ENCODE measurements around the gene GATA6.
"Not testable (repeated sequence)": the region's sequence is repeated elsewhere in the genome, so short reads cannot be mapped to it uniquely, and the experiment has no call there.

GATA6 gene

DNA sequence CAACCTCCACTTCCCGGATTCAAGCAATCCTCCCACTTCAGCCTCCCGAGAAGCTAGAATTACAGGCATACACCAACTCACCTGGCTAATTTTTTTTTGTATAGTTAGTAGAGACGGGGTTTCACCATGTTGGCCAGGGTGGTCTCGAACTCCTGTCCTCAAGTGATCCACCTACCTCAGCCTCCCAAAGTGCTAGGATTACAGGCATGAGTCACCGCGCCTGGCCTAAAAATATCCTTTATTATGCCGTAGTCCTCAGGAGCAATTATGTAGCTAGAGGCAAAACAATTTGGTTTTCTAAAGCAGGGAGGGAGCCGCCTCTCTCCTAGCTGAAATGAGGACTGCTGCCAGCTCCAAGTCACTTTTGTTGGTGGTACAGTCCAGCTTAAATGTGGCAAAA lies 15.2 kb downstream of the GATA6 start:
- DNase-seq, result not testable (repeated sequence)

DNA sequence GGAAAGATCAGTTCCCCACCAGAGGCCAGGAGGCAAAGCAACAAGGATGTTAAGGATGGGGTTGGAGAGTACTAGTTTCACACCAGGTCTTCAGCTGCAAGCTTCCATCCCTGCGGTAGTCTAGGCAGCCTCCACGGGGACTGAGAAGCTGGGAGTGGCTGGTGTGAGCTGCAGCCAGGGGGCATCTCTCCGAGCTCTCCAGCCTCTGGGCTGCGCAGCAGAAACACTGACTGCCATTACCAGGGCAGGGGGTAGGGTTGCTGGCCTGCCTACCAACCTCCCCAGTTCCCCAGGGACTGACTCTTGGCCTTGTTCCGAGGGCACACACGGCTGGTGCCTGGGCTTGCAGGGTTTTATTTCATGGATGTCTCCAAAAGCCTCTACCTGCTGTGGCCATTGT lies 15.9 kb downstream of the GATA6 start:
- DNase-seq, result no peak

DNA sequence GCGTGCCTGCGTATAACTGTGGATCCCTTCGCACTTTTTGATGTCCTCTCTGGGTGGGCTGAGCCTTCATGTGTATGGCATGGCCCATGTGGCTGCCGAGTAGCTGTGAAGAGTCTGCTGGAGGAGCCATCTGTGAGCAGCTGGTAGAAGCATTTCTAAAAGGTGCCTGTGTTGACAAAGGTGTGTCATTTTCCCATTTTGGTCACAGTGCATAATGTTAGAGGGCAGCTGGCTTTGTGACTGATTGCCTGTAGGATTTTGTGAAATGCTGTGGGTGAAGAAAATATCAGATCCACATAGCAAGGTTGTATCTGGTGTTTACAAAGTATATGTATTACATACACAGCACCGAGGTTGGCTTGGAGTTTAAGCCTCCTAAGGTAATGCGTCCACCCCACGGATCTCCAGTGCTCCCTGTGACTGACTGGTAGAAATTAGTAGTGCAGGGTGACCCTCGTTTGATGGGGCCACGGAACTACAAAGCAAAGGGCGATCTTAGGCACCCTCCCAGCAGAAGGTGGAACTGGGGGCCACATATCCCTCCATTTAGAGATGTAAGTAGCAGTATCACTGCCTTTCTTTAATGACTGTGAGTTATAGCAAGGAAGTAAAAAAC lies 16.5 kb downstream of the GATA6 start:
- DNase-seq, result no peak

DNA sequence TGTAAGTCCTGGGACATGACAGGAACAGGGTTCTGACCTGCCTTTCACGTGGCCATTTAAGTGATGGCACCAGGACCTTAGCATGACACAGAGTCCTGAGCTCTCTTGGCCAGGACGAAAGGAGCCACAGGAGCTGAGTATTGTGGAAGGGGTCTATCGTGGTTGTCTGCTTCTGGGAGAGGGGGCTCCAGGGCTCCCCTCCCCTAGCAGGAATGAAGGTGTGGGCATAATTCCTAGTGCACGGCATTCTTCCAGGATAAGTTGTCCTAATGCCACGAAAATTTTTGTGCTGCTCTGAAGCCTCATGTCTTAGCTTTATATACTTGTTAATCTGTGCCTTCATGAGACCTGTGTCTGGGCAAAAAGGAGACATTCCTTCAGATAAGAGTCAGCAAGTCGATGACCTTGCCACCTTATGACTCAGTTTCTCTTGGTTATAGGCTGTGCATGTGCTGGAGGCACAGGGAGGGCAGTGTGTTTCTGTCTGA lies 17.1 kb downstream of the GATA6 start:
- DNase-seq, result no peak

DNA sequence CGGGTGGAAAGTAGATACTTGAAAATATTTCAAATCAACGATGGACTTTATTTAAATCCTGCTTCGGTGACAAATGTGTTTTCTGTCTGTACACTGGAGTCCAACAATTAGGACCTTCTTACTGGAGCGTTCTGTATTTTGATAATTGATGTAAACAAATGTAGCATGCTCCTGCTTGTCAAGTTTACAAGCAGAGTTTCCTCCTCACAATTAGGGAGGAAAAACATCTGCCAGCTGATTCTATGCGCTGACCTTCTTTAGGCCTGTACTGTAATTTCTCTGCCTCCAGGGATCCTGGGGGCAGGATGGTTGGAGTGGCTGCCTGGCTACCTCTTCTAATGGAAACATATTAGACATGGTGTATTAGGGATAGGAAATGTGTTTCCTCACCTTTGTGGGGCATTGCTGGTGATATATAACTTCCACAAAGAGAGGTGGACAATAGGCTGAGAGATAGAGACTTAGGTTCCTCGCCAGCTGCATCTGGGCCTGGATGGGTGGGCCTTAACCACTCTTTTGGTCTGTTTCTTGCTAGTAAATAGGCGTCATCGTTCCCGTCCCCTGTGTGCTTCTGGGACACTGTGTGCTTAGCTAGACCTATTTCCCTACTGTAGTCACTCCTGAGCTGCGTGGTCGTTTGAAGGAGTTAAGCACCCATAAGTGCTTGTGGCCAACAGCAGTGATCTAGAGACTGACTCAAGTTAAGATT lies 19.3 kb downstream of the GATA6 start:
- no peak for DNase-seq

DNA sequence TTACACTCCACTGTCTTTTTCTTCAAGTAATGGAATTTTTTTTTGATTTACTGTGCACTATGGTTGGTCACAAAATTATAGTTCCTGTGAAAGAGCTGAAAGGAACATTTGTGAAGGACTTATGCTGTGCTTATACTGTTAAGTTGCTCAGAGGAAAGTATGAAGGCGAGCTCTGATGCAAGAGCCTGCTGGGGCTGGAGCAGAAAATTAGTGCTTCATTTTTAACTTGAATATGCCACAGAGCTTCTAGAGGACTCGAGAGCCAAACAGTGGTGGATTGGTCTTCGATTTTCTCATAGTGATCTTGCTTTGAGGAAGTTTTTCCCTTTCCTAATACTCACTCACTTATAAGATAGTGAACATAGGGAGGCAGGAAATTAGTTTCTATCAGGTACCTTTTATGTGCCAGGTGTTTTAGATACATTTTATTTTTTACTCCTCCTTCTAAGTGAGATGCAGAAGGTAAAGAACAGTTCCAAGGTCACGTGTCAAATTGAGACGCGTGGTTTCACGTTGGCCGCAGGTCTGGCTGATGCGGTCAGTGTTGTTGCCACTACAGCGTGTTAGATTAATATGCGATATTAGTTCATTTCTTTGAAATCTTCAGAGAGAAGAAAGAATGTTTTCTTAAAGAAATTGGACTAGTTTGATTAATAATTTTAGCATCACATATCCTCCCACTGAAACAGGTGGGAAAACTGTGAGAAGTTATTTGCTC lies 20.2 kb downstream of the GATA6 start:
- no peak for DNase-seq

DNA sequence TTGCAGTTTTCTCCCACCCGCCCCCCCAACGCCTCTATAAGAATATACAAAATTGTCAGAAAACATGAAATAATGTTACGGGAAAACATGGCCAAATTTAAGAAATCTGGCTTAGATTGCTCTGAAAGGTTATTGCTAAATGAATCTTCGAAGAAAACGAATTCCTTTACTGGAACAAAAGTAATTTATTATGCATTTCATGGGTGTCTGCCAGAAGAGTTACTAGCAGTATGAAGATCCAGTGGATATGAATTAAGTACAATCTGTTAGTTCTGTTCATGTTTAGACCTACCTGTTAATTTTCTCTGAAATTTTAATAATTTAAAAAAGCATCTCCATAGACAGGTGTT lies 21.9 kb downstream of the GATA6 start:
- no peak for DNase-seq

DNA sequence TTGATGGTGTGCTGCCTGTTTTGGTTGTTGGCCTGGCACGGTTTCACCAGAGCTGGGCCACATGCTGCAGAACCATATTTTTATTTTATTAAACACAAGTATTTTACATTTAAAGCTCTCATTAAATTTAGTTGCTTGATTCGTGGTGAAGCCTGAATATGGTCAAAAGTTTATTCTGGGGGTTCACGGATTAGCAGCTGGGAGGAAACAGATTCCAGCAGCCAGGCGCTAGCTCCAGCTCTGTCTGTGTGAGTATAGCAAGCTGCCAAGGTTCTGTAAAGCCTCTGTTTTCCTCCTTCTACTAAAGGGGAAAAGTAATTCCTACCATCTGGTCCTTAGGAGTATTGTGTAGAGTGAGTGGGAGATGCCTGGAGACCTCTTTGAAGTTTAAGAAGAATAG lies 22.5 kb downstream of the GATA6 start:
- no peak for DNase-seq

DNA sequence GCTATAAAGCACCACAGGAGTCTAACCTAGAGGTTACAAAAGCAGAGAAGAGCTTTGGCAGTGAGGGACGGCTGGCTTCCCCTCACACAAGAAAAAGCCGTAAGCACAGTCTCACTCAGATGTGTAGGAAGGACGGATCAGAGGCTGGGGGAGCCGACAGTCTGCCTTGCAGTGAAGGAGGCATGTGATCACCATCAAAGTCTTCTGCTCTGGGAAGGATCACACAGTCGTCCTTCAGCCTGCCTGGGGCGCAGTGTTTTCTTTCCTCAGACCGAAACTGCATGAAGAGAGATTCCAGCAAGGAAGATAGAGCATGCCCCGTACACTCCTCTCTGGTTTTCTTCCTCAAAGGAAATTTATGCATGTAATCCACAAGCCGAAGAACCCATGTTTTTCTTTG lies 24.1 kb downstream of the GATA6 start:
- no peak for DNase-seq

DNA sequence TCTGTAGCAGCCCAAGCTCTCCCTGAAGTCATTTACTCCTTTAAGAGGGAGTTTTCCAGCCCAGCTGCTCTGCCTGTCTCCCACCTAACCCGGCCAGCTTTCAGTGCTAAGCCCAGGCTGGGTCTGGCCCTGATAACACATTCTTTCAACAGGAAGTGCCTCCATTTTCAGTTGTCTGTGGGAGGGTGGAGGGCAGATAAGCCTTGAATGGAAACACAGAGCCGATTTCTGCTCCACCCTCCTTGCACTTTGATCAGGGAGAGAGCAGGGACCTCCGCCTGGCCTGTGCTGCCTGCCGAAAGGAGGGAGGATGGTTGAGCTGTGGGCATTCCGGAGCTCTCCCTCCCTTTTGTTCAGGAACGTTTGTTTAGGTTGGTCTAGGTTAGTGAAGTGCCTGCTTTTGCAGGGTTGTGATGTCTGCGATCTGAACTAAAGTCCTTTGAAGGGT lies 24.8 kb downstream of the GATA6 start:
- DNase-seq, result no peak

DNA sequence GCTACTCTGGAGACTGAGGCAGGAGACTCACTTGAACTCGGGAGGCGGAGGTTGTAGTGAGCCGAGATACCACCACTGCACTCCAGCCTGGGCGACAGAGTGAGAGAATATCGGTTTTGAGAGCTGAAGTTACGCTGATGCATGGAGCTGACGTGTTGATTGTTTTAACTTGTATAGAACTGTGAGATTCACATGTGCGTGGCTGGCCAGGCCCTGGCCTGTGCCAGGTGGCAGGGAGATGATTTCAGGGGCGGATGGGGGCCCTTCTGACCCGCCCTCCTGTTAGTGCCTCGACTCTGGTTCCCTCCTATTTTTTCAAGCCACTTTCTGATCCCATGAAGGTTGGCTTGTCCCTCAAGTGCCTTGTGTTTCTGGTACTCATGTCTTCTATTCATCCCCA lies 25.7 kb downstream of the GATA6 start:
- DNase-seq, result no peak

DNA sequence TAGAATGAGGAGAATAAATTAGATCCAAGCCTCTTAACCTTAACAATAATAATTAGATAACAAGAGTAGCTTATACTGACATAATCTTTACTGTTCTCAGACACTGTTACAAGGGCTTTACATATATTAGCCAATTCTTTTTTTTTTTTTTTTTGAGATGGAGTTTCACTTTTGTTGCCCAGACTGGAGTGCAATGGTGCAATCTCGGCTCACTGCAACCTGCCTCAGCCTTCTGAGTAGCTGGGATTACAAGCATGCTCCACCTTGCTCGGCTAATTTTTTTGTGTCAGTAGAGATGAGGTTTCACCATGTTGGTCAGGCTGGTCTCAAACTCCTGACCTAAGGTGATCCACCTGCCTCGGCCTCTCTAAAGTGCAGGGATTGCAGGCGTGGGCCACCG lies 27.6 kb downstream of the GATA6 start:
- DNase-seq, result not testable (repeated sequence)

DNA sequence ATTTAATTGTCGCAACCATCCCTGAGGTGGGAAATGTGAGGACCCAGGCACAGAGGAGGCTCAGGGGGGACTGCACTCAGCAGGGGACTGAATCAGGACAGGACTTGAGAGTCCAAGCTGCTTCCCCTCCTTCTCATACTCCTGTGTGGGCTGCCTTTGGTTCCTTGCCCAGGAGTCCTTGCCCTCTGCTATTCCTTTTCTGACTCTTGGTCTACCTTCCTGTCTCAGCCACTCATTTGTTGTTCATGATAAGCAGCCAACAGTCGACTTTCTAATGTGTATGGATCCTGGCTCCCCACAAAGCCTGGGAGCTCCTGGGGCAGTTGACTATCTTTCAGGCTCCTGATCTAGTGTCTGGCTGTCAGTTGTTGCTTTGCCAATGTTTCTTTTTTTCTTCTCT lies 28.3 kb downstream of the GATA6 start:
- no peak for DNase-seq

DNA sequence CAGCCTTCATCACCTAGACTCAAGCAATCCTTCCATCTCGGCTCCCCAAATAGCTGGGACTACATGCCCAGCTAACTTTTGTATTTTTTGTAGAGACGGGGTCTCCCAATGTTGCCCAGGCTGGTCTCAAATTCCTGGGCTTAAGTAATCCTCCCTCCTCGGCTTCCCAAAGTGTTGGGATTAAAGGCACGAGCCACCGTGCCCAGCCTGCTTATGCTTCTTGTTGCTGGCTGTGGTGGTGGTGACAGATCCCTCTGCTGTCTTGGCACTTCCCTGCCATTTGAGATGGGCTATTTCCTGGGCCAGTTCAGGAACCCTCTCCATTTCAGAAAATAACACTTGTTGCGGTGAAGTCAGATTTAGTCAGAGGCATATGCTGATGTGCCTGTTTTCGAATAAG lies 28.8 kb downstream of the GATA6 start:
- DNase-seq, result no peak

DNA sequence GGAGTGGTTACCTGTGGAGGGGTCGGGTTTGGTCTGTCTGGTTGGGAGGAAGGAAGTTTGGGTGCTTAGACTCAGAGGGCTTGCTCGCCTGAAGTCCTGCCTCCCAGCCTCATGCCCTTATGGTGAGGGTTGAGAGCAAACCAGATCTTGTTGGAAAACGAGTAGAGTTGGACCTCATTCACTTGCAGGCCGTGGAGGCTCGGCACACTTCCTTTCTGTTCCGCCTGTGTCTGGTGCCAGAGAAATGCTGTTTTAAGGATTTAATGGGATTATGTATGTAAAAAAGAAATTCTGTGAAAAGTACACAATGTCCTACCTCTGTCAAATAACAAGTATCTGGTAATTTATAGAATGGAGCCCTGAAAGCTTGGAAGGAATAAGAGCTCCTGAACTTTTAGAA lies 29.6 kb downstream of the GATA6 start:
- DNase-seq, result no peak

DNA sequence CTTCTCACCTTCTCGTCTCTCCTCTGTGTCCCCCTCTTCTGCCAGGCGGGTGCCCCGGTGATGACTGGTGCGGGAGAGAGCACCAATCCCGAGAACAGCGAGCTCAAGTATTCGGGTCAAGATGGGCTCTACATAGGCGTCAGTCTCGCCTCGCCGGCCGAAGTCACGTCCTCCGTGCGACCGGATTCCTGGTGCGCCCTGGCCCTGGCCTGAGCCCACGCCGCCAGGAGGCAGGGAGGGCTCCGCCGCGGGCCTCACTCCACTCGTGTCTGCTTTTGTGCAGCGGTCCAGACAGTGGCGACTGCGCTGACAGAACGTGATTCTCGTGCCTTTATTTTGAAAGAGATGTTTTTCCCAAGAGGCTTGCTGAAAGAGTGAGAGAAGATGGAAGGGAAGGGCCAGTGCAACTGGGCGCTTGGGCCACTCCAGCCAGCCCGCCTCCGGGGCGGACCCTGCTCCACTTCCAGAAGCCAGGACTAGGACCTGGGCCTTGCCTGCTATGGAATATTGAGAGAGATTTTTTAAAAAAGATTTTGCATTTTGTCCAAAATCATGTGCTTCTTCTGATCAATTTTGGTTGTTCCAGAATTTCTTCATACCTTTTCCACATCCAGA lies 31.3 kb downstream of the GATA6 start:
- DNase-seq, result no peak

DNA sequence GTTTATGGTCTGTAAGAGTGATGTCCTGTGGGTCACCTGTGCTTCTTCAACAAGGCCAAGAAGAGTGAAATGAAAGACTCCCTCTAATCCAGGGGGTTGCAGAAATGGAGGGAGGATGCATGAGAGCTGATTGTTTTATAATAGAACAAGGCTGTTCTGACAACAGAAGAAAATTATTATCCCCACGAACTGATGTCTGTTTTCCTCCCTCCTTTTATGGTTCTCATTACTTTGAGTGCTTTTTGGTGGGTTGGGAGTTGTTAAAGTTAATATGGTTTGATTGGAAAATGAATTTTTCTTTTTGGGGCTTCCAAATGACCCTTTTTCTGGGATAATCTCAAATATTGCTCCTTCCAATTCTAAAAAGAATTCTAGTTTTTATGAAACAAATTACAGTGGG lies 33.6 kb downstream of the GATA6 start:
- no peak for DNase-seq

DNA sequence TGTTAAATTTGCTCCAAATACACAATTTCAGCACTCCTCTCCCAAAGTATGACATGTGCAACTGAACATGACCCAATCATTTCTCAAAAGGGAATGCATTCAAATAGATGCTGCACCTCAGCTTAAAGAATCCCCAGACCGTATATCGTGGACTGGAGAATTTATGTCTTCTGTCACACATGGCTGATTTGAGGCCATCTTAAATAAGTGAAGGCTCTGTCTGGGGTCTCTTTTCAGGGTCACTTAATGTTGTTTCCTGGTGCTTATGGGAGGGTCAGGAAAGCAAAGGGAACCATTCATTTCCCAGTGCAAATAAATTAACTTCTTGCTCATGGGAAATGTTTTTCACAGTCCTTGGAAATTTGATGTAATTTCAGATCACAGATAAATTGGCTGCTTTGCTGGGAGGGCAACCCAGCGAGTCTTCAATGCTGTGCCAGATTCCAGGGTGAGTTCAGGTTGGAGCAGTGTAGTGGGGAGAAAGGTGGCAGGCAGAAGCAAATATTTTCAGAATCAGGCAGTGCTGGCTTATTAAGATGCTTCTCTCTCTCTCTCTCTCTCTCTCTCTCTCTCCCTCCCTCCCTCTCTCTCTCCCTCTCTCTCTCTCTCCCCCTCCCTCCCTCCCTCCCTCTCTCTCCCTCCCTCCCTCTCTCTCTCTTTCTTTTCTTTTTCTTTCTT lies 34.3 kb downstream of the GATA6 start:
- DNase-seq, result no peak

DNA sequence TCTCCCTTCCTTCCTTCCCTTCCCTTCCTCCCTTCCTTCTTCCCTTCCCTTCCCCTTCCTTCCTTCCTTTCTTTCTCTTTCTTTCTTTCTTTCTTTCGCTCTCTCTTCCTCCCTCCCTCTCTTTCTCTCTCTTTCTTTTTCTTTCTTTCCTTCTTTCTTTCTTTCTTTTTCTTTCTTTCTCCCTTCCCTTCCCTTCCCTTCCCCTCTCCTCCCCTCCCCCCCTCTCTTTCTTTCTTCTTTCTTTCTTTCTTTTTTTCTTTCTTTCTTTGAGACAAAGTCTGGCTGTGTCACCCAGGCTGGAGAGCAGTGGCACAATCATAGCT lies 34.8 kb downstream of the GATA6 start:
- DNase-seq, result no peak

DNA sequence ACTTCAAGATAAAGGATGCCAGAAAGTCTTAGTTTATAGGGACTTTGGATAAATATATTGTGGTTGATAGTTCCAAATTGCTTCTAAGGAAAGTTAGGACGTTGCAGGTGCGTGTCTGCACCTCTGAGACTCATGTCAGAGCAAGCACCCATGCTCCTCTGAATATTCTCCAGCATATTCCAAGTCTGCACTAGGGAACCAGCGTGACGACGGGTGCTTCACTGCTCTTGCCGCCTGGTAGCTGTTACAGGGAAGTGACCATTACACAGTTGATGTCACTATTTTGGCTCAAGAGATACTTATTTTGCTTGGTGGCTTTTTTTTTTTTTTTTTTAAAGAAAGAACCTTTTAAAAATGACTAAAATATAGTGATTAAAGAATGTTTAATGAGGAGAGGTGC lies 35.6 kb downstream of the GATA6 start:
- DNase-seq, result no peak

DNA sequence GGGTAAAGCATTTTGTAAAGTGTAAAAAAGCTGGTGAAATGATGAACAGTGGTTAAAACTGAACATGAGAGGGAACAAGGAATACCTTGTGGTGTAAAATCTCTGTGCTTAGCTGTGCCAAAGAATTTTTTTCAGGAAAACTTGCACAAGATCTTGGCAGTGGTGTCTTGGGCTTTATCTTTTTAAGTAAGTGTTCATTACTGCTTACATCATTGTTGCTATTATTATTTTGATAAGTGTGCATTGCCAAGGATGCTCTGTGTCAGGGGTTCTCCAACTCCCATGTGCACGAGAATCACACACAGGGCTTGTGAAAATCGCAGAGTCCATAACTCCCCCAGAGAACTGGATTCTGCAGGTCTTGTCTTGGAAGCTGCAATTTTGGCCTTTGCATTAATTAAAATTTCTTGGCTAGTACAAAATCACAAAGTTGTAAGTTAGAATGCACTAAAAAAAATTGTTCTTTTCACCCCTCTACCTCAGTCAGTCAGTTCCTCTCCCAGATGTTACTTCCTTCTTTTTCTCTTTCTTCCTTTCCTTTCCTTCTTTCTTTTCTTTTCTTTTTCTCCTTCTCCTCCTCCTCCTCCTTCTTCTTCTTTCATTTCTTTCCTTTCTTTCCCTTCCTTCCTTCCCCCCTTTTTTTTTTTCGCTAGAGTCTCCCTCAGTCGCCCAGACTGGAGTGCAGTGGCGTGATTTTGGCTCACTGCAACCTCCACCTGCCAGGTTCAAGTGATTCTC lies 37.8 kb downstream of the GATA6 start:
- DNase-seq, result no peak

DNA sequence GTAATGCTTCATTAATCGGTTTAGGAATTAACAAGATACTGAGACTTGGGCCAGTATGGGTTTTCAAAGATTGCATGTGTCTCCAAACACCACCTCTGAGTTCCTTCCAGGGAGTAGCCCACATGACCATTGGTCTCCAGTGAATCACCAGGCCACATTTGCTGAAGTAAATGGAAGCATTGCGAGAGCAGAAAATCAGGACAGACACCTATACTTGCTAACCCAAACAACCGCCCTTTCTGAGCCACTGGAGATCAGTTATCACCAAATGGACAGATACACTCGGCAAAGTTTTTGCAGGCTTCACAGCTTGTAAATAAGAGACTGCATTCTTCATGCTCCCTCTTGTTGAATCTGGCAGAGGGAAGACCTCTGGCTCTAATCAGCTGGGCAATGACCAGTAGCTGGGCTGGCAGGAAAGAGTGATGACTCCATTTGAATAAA lies 40.9 kb downstream of the GATA6 start:
- DNase-seq, result no peak

DNA sequence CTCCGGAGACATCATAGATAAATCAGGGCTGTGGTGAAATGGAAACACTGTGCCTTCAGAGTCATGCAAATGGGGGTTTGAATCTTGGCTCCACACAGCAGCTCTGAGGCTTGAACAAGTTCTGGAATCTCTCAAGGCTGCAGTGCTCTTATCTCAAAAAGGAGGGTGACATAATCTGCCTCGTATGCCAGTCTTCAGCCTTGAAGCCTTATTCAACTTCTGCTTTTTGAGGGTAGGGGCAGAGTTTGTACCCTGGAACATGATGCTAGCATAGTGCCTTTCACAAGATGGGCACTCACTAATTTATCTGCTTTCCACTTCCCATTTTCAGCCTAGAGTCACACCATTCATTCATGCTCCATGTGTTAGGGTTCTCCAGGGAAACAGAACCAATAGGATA lies 42.3 kb downstream of the GATA6 start:
- no peak for DNase-seq
